ENCODE results near the gene CLSTN2. TPM values are rescaled to one million over a fixed set of nuclear protein-coding genes. Genes with fewer than 3 reads are reported as not detected.

Gene CLSTN2
- polyA plus RNA-seq, 3 donors: not detected

GRCh38 chr3:140577911-140578310 lies 642.9 kb downstream of the CLSTN2 start:
- 100% methylated on average over 3 of the region's 4 CpGs for WGBS (ENCODE audit: insufficient coverage)
- no peaks in the 10 kb centered on the region for H3K4me1 ChIP-seq (ENCODE audit: control insufficient read depth in 1 of 2, insufficient read depth in 2 of 2, low read length in 2 of 2)
- H3K9me3 ChIP-seq (replicated peaks in 1 of 2; ENCODE audit: control insufficient read depth in 1 of 2, insufficient read depth in 1 of 2, low read length in 2 of 2): no peaks in the 10 kb centered on the region
- H3K79me2 ChIP-seq (ENCODE audit: insufficient read depth, low read length): no peaks in the 10 kb centered on the region
- H3K4me2 ChIP-seq (replicated peaks; ENCODE audit: extremely low read depth, low read length, poor library complexity, severe bottlenecking): no peak overlapping the region
- no peak overlapping the region for H3K27ac ChIP-seq (ENCODE audit: low read depth in 1 of 2, low read length in 2 of 2)
- Mint-ChIP-seq H3K4me3 (no peak overlapping the region), H3K36me3 (no peaks in the 10 kb centered on the region), H3K4me1 (no peaks in the 10 kb centered on the region), H3K27me3 (ENCODE audit: low read depth in 3 of 3) (peaks cover 4 to 8% (median 5%) of the 10 kb centered on the region in 3 donors), H3K27ac (no peak overlapping the region), H3K9me3 (peaks cover 0 to 7% (median 4%) of the 10 kb centered on the region in 7 donors)
- H3K4me3 ChIP-seq (replicated peaks in 1 of 3; ENCODE audit: low read depth in 2 of 3, low read length in 3 of 3): no peak overlapping the region
- TF ChIP-seq CTCF (IDR thresholded peaks at IDR 0.05): no peak
- no peaks in the 10 kb centered on the region for H3K27me3 ChIP-seq (ENCODE audit: control insufficient read depth in 2 of 2, insufficient read depth in 2 of 2, low read length in 2 of 2)
- no peaks in the 10 kb centered on the region for H3K36me3 ChIP-seq (replicated peaks in 1 of 2; ENCODE audit: control insufficient read depth in 1 of 2, insufficient read depth in 2 of 2, low read length in 2 of 2)
- no peaks in the 10 kb centered on the region for H4K20me1 ChIP-seq (ENCODE audit: insufficient read depth, low read length)
- intact Hi-C loops (cut with micrococcal nuclease): no loop called here
- H3K9ac ChIP-seq (ENCODE audit: insufficient read depth, low read length, poor library complexity, severe bottlenecking): no peak overlapping the region
- no peak overlapping the region for H2AFZ ChIP-seq (ENCODE audit: insufficient read depth, low read depth, low read length, poor library complexity, severe bottlenecking)
- DNase-seq: no peak

GRCh38 chr3:140579260-140579659 lies 644.3 kb downstream of the CLSTN2 start:
- H3K27ac Mint-ChIP-seq: no peak overlapping the region
- no peak overlapping the region for H3K4me3 Mint-ChIP-seq

More at GRCh38 chr3:140579260-140579659, 644.3 kb downstream of the CLSTN2 start:
- no peaks in the 10 kb centered on the region for H3K79me2 ChIP-seq (ENCODE audit: insufficient read depth, low read length)
- Mint-ChIP-seq H3K9me3 (peaks cover 0 to 7% (median 4%) of the 10 kb centered on the region in 7 donors), H3K27me3 (ENCODE audit: low read depth in 3 of 3) (peaks cover 1 to 6% (median 4%) of the 10 kb centered on the region in 3 donors), H3K4me1 (no peaks in the 10 kb centered on the region), H3K36me3 (no peaks in the 10 kb centered on the region)
- H3K27me3 ChIP-seq (ENCODE audit: control insufficient read depth in 2 of 2, insufficient read depth in 2 of 2, low read length in 2 of 2): no peaks in the 10 kb centered on the region
- H3K4me2 ChIP-seq (replicated peaks; ENCODE audit: extremely low read depth, low read length, poor library complexity, severe bottlenecking): no peak overlapping the region
- no peaks in the 10 kb centered on the region for H3K36me3 ChIP-seq (replicated peaks in 1 of 2; ENCODE audit: control insufficient read depth in 1 of 2, insufficient read depth in 2 of 2, low read length in 2 of 2)
- no peak overlapping the region for H2AFZ ChIP-seq (ENCODE audit: insufficient read depth, low read depth, low read length, poor library complexity, severe bottlenecking)
- H3K4me1 ChIP-seq (ENCODE audit: control insufficient read depth in 1 of 2, insufficient read depth in 2 of 2, low read length in 2 of 2): no peaks in the 10 kb centered on the region
- no peak overlapping the region for H3K27ac ChIP-seq (ENCODE audit: low read depth in 1 of 2, low read length in 2 of 2)
- H4K20me1 ChIP-seq (ENCODE audit: insufficient read depth, low read length): no peaks in the 10 kb centered on the region
- H3K4me3 ChIP-seq (replicated peaks in 1 of 3; ENCODE audit: low read depth in 2 of 3, low read length in 3 of 3): no peak overlapping the region
- H3K9ac ChIP-seq (ENCODE audit: insufficient read depth, low read length, poor library complexity, severe bottlenecking): no peak overlapping the region
- intact Hi-C loops (cut with micrococcal nuclease): no loop called here
- H3K9me3 ChIP-seq (replicated peaks in 1 of 2; ENCODE audit: control insufficient read depth in 1 of 2, insufficient read depth in 1 of 2, low read length in 2 of 2): no peaks in the 10 kb centered on the region
- TF ChIP-seq CTCF (IDR thresholded peaks at IDR 0.05): no peak
- no peak for DNase-seq
